ENCODE results near the gene ARFGAP2.
A peak's percentile ranks its signal among the peaks of the same experiment; 100 is the strongest.

The ARFGAP2 gene

GRCh38 chr11:47186076-47186699, 9.5 kb upstream of the ARFGAP2 start, which contains the start of gene PACSIN3:
PACSIN3 (minus strand) TSS chr11:47186434; CDS start chr11:47182727, 3,707 bp downstream.
- TF ChIP-seq, protein P1, sequence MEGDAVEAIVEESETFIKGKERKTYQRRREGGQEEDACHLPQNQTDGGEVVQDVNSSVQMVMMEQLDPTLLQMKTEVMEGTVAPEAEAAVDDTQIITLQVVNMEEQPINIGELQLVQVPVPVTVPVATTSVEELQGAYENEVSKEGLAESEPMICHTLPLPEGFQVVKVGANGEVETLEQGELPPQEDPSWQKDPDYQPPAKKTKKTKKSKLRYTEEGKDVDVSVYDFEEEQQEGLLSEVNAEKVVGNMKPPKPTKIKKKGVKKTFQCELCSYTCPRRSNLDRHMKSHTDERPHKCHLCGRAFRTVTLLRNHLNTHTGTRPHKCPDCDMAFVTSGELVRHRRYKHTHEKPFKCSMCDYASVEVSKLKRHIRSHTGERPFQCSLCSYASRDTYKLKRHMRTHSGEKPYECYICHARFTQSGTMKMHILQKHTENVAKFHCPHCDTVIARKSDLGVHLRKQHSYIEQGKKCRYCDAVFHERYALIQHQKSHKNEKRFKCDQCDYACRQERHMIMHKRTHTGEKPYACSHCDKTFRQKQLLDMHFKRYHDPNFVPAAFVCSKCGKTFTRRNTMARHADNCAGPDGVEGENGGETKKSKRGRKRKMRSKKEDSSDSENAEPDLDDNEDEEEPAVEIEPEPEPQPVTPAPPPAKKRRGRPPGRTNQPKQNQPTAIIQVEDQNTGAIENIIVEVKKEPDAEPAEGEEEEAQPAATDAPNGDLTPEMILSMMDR (conservative IDR thresholded peaks at IDR 0.05; ENCODE audit: low read depth, low read length), result no peak
- peak within 1 kb of the TSS; percentile 51 for H3K4me3 ChIP-seq (ENCODE audit: low read length)
- no peak for DNase-seq (ENCODE audit: low read depth)

GRCh38 chr11:47185305-47186075, 8.8 kb upstream of the ARFGAP2 start:
- TF ChIP-seq, protein P1 (conservative IDR thresholded peaks at IDR 0.05; ENCODE audit: low read depth, low read length), result no peak
- DNase-seq (ENCODE audit: low read depth), result no peak

DNA sequence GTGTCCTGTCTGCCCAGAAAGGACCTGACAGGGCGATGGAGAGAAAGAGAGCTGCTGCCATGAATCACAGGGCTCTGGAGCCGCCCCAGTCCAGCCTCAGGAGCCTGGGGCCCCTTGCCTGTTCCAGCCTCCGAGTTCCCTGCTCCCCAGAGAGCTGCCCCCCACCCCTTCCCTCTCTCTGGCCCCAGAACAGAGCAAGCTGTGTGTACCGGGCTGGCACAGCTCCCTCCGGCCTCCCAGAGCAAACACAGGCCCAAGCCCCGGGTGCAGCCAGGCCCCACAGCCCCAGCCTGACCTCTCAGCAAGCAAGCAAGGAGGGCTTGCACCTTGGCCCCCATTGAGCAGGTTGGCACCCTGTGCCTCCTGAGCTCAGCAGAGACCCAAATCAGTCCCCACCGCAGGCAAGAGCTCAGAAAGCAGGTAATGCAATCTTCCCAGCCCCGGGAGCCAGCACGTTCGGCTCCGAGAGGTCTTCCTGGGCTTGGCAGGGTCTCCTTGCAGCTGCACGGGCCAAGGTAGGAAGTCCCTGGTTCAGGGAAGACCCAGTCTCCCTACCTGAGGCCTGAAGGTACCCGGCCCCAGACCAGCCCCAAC, 8.1 kb upstream of the ARFGAP2 start:
- H3K4me3 ChIP-seq (ENCODE audit: low read length), result peak overlapping the region; percentile 51
- TF ChIP-seq, protein P1 (conservative IDR thresholded peaks at IDR 0.05; ENCODE audit: low read depth, low read length), result no peak
- DNase-seq (ENCODE audit: low read depth), result no peak

More at GRCh38 chr11:47185305-47186075, 8.8 kb upstream of the ARFGAP2 start:
- H3K4me3 ChIP-seq (ENCODE audit: low read length), result peak overlapping the region; percentile 51

DNA sequence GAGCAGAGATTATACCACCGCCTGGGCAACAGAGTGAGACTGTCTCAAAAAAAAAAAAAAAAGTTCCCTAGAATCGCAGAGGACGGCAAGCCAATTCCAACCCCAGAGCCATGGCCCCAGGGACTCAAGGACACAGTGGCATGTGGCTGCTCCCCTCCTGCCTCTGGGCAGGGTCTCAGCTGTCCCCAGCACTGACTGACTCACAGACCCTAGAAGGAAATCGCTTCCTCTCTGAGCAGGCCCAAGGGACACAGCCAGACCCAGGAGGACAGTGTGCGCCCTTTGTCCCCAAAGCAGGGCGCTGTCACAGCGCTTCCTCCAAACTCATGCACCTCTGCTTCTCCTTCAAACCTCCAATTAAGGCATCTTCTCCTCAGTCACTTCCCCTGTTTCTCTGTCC, 7.3 kb upstream of the ARFGAP2 start:
- DNase-seq (ENCODE audit: low read depth), result no peak
- H3K4me3 ChIP-seq (ENCODE audit: low read length), result no peak overlapping the region
- TF ChIP-seq, protein P1 (conservative IDR thresholded peaks at IDR 0.05; ENCODE audit: low read depth, low read length), result no peak

DNA sequence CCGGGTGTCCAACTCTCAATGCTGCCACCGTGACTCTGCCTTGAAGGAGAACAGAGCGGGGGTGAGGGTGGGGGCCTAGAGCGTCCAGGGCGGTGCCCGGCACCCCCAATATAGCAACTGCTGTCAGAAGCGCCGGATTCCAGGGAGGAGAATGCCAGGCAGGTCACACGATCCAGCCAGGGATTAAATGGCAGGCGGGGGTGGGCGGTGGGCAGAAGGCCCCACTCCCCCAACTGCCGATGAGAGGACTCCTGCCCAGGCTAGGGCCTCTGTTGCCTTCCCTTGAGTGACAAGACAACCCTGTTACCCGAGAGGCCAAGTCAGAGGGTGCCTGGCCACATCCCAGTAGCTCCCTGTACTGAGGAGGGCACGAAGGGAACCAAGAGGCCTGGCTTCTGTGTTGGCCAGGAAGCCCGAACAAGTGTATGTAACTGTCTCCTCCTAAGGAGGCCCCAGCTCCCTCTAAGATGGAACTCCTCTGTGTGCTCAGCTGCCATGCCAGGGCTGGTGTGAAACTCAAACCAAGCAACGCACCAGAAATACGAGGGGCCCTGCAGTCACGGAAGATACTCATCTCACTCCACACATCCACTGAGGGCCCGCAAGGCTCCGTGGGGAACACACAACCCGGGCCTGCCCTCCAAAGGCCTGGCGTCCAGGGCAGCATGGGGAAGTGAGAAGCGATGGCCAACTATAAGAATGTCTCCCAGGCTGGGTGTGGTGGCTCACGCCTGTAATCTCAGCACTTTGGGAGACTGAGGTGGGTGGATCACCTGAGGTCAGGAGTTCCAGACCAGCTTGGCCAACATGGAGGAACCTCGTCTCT, 6.6 kb upstream of the ARFGAP2 start:
- TF ChIP-seq, protein P1 (conservative IDR thresholded peaks at IDR 0.05; ENCODE audit: low read depth, low read length), result no peak
- no peak overlapping the region for H3K4me3 ChIP-seq (ENCODE audit: low read length)
- DNase-seq (ENCODE audit: low read depth), result no peak

GRCh38 chr11:47182380-47182779, 5.7 kb upstream of the ARFGAP2 start:
- no peak overlapping the region for H3K4me3 ChIP-seq (ENCODE audit: low read length)
- DNase-seq (ENCODE audit: low read depth), result no peak
- TF ChIP-seq, protein P1 (conservative IDR thresholded peaks at IDR 0.05; ENCODE audit: low read depth, low read length), result no peak

Data from retinal pigment epithelial cell (primary cell).